ENCODE results near the gene ESRRB.

DNA sequence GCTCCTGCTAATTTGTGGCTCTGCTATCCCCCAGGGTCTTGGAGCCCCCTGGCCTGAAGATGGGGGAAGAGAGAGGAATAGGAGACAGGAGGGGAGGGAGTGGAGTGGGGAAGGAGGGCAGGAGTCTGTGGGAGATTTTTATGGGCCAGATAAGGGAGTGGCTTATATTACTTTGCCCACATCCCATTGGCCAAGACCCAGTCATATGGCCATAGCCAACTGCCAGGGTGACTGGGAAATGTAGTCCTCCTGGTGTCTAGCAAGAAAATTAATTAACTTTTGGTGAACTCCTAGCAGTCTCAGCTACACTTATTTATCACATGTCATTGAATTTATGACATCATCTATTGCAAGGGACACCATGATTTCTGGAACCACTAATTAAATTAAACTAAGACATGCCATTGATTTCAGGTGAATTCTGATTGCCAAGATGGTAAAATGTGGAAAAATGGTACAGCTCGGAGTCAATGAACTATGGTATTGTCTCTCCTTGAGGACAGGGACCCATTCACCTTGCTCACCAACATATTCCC is 50.3 kb downstream of the ESRRB start:
- TF ChIP-seq, protein P1, sequence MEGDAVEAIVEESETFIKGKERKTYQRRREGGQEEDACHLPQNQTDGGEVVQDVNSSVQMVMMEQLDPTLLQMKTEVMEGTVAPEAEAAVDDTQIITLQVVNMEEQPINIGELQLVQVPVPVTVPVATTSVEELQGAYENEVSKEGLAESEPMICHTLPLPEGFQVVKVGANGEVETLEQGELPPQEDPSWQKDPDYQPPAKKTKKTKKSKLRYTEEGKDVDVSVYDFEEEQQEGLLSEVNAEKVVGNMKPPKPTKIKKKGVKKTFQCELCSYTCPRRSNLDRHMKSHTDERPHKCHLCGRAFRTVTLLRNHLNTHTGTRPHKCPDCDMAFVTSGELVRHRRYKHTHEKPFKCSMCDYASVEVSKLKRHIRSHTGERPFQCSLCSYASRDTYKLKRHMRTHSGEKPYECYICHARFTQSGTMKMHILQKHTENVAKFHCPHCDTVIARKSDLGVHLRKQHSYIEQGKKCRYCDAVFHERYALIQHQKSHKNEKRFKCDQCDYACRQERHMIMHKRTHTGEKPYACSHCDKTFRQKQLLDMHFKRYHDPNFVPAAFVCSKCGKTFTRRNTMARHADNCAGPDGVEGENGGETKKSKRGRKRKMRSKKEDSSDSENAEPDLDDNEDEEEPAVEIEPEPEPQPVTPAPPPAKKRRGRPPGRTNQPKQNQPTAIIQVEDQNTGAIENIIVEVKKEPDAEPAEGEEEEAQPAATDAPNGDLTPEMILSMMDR (IDR thresholded peaks at IDR 0.05; ENCODE audit: low read length), result no peak
- TF ChIP-seq EZH2 (IDR thresholded peaks at IDR 0.05; ENCODE audit: borderline replicate concordance, low read length), result no peak

Measured in OCI-LY1 (cell line).